T-helper 17 cell (primary cell): ENCODE results near the gene BABAM1. TPM values are rescaled to one million over a fixed set of nuclear protein-coding genes. Genes with fewer than 3 reads are reported as not detected.

ENCODE experiments used
- ATAC-seq: fragments of 150-1000 bp; cut with Tn5 transposase; 2 replicates; pipeline ENCODE4 v1.10.0; 2021; ENCODE audit warnings: mild to moderate bottlenecking, moderate library complexity
- DNase-seq, 3 donors: peaks; one replicate each; pipeline versions ENCODE4 v3.0.0 to v3.0.0-alpha.2; 2020 to 2021
- H3K9me3 ChIP-seq: one replicate; pipeline ENCODE4 v1.7.0; 2013; ENCODE audit warnings: low read length, mild to moderate bottlenecking; ENCODE audit not compliant: control insufficient read depth, poor library complexity, severe bottlenecking
- H3K27ac Mint-ChIP-seq: one replicate; pipeline ENCODE4 v1.8.0; 2022; ENCODE audit warnings: mild to moderate bottlenecking, moderate library complexity, mixed read lengths
- H3K27me3 Mint-ChIP-seq: one replicate; pipeline ENCODE4 v1.8.0; 2022; ENCODE audit warnings: mixed read lengths
- H3K36me3 Mint-ChIP-seq: one replicate; pipeline ENCODE4 v1.8.0; 2022; ENCODE audit warnings: low read depth, mixed read lengths
- H3K4me1 Mint-ChIP-seq: one replicate; pipeline ENCODE4 v1.8.0; 2022; ENCODE audit warnings: mild to moderate bottlenecking, mixed read lengths
- H3K4me3 Mint-ChIP-seq: one replicate; pipeline ENCODE4 v1.8.0; 2022; ENCODE audit warnings: mild to moderate bottlenecking, moderate library complexity, mixed read lengths
- total RNA-seq, 4 donors: library from RNA in 2 of 4; stranded (reverse) in 2 of 4; gene quantifications; one replicate each; pipeline ENCODE4 v1.2.3 and lab custom pipeline; 2022 to 2026

The BABAM1 gene
- total RNA-seq, 2 donors from 2014 or later = 70.7 to 72.2 TPM

DNA sequence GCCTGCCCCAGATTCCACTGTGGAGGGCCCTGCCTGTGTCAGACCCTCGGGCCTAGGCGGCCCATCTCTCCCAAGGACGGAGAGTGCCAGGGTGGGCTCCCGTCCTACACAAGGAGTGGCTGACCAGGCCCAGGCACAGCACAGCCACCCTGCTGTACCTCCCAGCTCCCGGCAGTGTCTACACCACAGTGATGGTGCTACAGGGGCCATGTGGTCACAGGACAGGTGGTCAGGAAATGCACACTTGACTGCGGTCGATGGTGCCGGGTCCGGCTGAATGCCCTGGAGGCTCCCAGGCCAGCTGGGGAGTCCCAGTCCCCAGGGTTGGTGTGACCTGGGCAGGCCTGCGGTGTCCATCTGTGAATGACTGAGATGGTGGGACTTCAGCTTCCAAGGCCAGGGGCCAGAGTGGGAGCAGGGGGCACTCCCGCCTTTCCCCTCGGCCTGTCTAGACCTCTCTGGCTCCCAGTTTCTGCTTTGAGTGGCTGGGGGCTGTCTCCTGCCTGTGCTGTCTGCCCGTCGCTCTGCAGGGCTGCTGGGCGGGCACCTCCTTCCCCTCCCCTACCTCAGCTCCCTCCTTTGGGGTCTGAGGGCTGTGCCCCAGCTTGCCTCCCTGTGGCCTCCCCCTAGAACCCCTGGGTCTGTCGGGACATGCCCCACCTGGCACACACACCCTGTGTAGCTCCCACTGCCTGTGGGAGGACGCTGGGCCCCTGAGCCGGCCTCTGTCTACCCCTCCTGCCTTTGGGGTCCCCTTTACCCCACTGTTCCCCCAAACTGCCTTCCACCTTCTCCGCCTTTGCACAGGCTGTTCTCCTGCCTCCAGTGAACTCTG, 54.6 kb downstream of the BABAM1 start:
- H3K27ac Mint-ChIP-seq = no peak overlapping the region
- no peak overlapping the region for H3K4me3 Mint-ChIP-seq
- ATAC-seq (no peak), DNase-seq (no peak)
- peaks cover 7% of the 10 kb centered on the region for H3K4me1 Mint-ChIP-seq
- no peaks in the 10 kb centered on the region for H3K27me3 Mint-ChIP-seq
- peaks cover 6% of the 10 kb centered on the region for H3K36me3 Mint-ChIP-seq
- H3K9me3 ChIP-seq = no peaks in the 10 kb centered on the region

- DNase-seq (no peak), ATAC-seq (no peak)
- Mint-ChIP-seq H3K27ac (no peak overlapping the region), H3K36me3 (peaks cover 6% of the 10 kb centered on the region), H3K27me3 (no peaks in the 10 kb centered on the region), H3K4me1 (peaks cover 8% of the 10 kb centered on the region), H3K4me3 (no peak overlapping the region)
- H3K9me3 ChIP-seq = no peaks in the 10 kb centered on the region
These were observed 55.6 kb downstream of the BABAM1 start for GRCh38 chr19:17322854-17323253.

DNA sequence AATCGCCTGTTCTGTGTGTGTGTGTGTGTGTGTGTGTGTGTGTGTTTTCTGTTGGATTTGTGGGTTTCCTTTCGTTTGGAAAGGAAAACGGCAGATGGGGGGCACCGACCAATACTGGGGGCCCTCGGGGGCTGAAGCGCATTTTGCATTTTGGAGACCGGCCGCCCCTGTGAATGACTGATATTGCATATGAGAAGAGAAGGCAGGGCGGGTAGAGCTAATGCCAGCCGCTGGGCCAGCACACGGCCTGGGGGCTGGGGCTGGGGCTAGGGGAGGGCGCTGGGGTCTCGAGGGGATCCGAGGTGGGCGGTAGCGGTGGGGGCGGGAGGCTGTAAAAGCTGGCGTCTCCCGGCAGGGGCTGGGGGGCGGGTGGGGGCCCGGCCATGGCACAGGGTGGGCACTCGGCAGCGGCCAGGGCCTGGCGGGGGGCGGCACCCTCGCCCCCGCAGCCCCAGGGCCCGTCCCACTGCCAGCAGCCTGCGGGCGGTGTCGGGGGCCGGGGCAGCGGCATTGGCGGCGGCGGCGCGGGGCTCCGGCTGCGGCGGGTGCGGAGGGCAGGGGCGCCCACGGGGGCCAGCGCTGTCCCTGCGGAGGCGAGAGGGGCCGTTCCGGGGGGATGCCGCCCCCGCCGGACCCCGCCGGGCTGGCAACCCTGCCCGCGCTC, 56.2 kb downstream of the BABAM1 start:
- Mint-ChIP-seq H3K4me3 (no peak overlapping the region), H3K4me1 (peaks cover 8% of the 10 kb centered on the region)
- ATAC-seq = no peak

GRCh38 chr19:17323964-17324332, 56.7 kb downstream of the BABAM1 start:
- Mint-ChIP-seq H3K4me1 (peaks cover 8% of the 10 kb centered on the region), H3K27me3 (no peaks in the 10 kb centered on the region), H3K4me3 (no peak overlapping the region), H3K36me3 (peaks cover 6% of the 10 kb centered on the region), H3K27ac (no peak overlapping the region)
- H3K9me3 ChIP-seq = no peaks in the 10 kb centered on the region
- DNase-seq = no peak
- no peak for ATAC-seq

More for the DNA sequence above, 56.2 kb downstream of the BABAM1 start:
- no peaks in the 10 kb centered on the region for H3K27me3 Mint-ChIP-seq
- peaks cover 6% of the 10 kb centered on the region for H3K36me3 Mint-ChIP-seq
- no peak overlapping the region for H3K27ac Mint-ChIP-seq
- no peak for DNase-seq
- no peaks in the 10 kb centered on the region for H3K9me3 ChIP-seq

GRCh38 chr19:17324357-17325114, 57.3 kb downstream of the BABAM1 start:
- no peak for DNase-seq
- H3K4me1 Mint-ChIP-seq = peaks cover 10% of the 10 kb centered on the region
- H3K4me3 Mint-ChIP-seq = no peak overlapping the region
- no peak overlapping the region for H3K27ac Mint-ChIP-seq
- H3K9me3 ChIP-seq = no peaks in the 10 kb centered on the region
- no peak for ATAC-seq
- peaks cover 6% of the 10 kb centered on the region for H3K36me3 Mint-ChIP-seq
- H3K27me3 Mint-ChIP-seq = no peaks in the 10 kb centered on the region

DNA sequence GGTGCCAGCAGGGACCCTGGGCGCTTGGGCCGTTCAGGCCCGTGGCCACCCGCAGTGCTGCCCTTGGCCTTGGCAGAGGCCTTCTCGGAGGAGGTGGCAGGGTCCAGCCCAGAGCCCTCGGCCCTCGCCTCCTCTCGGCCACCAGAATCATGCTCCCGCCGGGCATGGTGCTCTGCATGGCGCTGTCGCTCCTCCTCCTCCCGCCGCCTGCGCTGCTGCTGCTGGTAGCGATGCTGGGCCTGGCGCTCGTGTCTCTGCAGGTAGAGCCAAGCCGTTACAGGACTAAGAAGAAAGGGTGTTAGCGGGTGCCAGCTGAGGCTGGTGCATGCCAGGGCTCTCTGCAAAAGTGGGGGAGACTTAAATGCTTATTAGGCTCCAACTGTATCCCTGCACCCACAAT, 57.9 kb downstream of the BABAM1 start:
- peaks cover 10% of the 10 kb centered on the region for H3K4me1 Mint-ChIP-seq
- no peaks in the 10 kb centered on the region for H3K27me3 Mint-ChIP-seq
- H3K36me3 Mint-ChIP-seq = peaks cover 4% of the 10 kb centered on the region
- DNase-seq (no peak), ATAC-seq (no peak)
- H3K9me3 ChIP-seq = no peaks in the 10 kb centered on the region
- no peak overlapping the region for H3K4me3 Mint-ChIP-seq
- no peak overlapping the region for H3K27ac Mint-ChIP-seq

- DNase-seq (no peak), ATAC-seq (no peak)
- Mint-ChIP-seq H3K27ac (no peak overlapping the region), H3K4me3 (peak overlapping the region; percentile 9), H3K36me3 (peaks cover 4% of the 10 kb centered on the region), H3K4me1 (peaks cover 14% of the 10 kb centered on the region), H3K27me3 (no peaks in the 10 kb centered on the region)
- H3K9me3 ChIP-seq = no peaks in the 10 kb centered on the region
These were observed 58.8 kb downstream of the BABAM1 start for GRCh38 chr19:17325881-17326594.

GRCh38 chr19:17326595-17326966, 59.3 kb downstream of the BABAM1 start:
- Mint-ChIP-seq H3K4me3 (peak overlapping the region; percentile 9), H3K4me1 (peaks cover 14% of the 10 kb centered on the region), H3K27me3 (no peaks in the 10 kb centered on the region), H3K27ac (no peak overlapping the region), H3K36me3 (peaks cover 4% of the 10 kb centered on the region)
- no peaks in the 10 kb centered on the region for H3K9me3 ChIP-seq
- ATAC-seq (no peak), DNase-seq (no peak)

DNA sequence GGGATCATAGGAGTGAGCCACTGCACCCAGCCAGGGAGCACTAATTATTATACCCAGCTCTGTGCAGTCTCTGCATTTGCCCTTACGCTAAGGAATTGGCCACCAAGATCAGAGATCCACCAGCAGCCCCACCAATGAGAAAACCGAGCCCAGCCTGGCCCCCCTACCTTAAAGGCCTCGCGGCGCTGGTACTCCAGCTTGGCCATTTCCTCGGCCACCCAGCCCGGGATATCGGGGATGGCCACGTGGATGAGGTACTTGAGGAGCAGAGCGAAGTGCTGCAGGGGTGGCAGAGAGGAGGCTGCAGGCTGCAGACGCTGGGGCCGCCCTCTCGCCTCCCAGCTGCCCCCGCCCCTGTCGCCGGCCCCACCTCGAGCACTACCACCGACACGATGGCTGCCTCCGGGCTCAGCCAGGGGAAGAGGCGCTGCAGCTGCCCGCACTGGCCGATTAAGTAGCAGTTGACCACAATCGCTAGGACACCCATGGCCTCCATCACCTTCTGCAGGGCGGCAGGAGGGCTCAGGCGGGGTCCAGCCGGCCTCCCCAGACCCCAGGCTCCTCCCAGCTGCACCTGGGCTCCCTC, 59.9 kb downstream of the BABAM1 start:
- H3K27me3 Mint-ChIP-seq = no peaks in the 10 kb centered on the region
- peak overlapping the region; percentile 57 for H3K27ac Mint-ChIP-seq

DNA sequence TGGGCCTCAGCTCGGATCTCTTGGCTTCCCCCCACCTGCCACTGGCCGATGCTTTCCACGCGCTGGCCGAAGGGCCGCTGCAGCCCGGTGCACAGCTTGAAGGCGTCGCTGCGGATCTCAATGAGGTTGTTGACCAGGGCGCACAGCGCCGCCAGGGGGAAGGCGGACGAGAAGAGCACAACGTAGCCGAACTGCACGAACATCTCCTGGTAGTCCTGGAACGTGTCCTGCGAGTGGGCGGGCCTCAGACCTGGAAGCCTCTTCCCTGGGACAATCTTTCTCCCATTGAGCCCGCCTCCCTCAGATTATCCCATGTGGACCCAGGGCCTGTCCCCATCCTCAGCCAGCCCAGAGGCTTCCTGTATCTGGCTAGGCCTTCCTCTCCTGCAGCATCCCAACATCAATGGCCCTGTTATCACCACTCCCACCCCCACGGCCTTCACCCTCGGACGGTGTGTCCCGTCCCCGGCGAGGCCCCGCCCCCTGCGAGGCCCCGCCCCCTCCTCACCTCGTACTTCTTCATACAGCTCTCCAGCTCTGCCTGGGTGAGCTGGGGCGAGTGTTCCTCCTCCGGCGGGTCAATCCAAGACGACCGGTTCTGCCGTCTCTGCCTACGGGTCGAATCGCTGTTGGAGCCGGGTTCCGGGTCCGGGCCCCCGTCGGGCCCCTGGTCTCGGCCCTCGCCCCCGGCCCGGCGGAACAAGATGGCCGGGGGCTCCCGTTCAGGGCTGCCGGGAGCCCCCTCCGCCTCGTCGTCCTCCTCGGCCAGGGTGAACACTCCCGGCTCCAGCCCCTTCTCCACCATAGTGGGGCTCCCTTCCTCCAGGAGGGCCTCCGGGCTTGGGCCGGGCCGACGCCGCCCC, 60.6 kb downstream of the BABAM1 start:
- no peaks in the 10 kb centered on the region for H3K36me3 Mint-ChIP-seq
- peaks cover 12% of the 10 kb centered on the region for H3K4me1 Mint-ChIP-seq
- H3K9me3 ChIP-seq = no peaks in the 10 kb centered on the region
- H3K27ac Mint-ChIP-seq = peak overlapping the region; percentile 57
- DNase-seq = peak in 2 of 3 donors; percentile 57 to 61
- peak overlapping the region; percentile 85 for H3K4me3 Mint-ChIP-seq
- H3K27me3 Mint-ChIP-seq = no peaks in the 10 kb centered on the region
- ATAC-seq = peak; percentile 79

More for the DNA sequence above, 59.9 kb downstream of the BABAM1 start:
- no peak for DNase-seq
- peak overlapping the region; percentile 85 for H3K4me3 Mint-ChIP-seq
- ATAC-seq = no peak
- H3K9me3 ChIP-seq = no peaks in the 10 kb centered on the region
- peaks cover 4% of the 10 kb centered on the region for H3K36me3 Mint-ChIP-seq
- H3K4me1 Mint-ChIP-seq = peaks cover 14% of the 10 kb centered on the region
